Neural crest cell (in vitro differentiated cells): Measurements from ENCODE around the gene ZFAND2A. TPM values are rescaled to one million over a fixed set of nuclear protein-coding genes. Genes with fewer than 3 reads are reported as not detected.

Experiments
- DNase-seq: peaks from one replicate; pipeline ENCODE4 v3.0.0; 2021; ENCODE audit warnings: low read depth, mixed read lengths, low spot score
- H3K27ac Mint-ChIP-seq: one replicate; pipeline ENCODE4 v1.8.0; 2021; ENCODE audit warnings: mild to moderate bottlenecking, mixed read lengths; ENCODE audit not compliant: unreplicated experiment
- H3K27me3 Mint-ChIP-seq: 2 replicates; pipeline ENCODE4 v1.8.0; 2021; ENCODE audit warnings: low read depth, mild to moderate bottlenecking, mixed read lengths
- H3K36me3 Mint-ChIP-seq: 2 replicates; pipeline ENCODE4 v1.8.0; 2021; ENCODE audit warnings: low read depth, mild to moderate bottlenecking, mixed read lengths
- H3K4me1 Mint-ChIP-seq: 2 replicates; pipeline ENCODE4 v1.8.0; 2021; ENCODE audit warnings: mixed read lengths
- H3K4me3 Mint-ChIP-seq: one replicate; pipeline ENCODE4 v1.8.0; 2021; ENCODE audit warnings: mild to moderate bottlenecking, mixed read lengths
- H3K9me3 Mint-ChIP-seq: 2 replicates; pipeline ENCODE4 v1.8.0; 2021; ENCODE audit warnings: mixed read lengths
- total RNA-seq: library from RNA; stranded (reverse); gene quantifications from 2 replicates; pipeline ENCODE4 v1.2.1, GENCODE V29; 2021
- TF ChIP-seq, protein P1 (sequence below): fragments of 200-600 bp; sonication (generic); conservative IDR thresholded peaks from 2 replicates; pipeline ENCODE4 v1.5.0; 2021; ENCODE audit warnings: antibody characterized with exemption, mild to moderate bottlenecking

ZFAND2A gene
- total RNA-seq, 1 donor from 2014 or later = 13.6 TPM

DNA sequence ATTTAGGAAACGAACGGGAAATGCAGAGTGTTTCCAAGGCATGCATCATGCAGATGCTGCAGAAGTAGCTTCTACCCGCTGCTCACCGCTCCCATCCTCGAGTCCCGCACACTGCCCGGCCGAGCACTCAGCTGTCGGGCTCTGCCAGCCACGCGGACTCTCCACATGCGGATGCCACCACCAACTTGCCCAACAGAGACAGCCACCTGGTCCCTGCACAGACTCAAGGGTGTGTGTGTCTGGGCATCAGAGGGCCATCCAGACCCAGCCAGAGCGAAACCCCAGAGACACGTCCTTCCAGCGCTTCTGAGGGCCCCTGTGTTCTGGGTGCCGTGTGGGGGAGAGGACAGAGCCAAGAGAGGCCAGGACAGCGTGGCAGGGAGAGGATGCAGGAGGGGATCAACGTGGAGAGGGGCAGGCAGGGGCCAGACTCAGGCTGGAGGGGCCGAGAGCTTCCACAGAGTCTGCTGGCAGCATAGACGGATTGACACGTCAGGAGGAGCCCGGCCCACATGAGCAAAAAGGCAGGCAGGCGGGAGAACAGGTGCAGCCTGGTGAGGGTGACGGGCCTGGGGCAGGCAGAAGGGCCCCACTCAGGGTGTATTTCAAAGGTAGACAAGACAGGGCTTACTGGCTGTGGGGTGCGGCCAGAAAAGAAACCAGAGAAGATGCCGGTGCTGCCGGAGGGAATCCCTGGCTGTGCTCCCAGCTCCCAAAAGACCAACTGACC lies 53.8 kb downstream of the ZFAND2A start:
- TF ChIP-seq, protein P1, sequence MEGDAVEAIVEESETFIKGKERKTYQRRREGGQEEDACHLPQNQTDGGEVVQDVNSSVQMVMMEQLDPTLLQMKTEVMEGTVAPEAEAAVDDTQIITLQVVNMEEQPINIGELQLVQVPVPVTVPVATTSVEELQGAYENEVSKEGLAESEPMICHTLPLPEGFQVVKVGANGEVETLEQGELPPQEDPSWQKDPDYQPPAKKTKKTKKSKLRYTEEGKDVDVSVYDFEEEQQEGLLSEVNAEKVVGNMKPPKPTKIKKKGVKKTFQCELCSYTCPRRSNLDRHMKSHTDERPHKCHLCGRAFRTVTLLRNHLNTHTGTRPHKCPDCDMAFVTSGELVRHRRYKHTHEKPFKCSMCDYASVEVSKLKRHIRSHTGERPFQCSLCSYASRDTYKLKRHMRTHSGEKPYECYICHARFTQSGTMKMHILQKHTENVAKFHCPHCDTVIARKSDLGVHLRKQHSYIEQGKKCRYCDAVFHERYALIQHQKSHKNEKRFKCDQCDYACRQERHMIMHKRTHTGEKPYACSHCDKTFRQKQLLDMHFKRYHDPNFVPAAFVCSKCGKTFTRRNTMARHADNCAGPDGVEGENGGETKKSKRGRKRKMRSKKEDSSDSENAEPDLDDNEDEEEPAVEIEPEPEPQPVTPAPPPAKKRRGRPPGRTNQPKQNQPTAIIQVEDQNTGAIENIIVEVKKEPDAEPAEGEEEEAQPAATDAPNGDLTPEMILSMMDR = no peak
- Mint-ChIP-seq H3K27me3 (no peaks in the 10 kb centered on the region), H3K9me3 (no peaks in the 10 kb centered on the region), H3K36me3 (no peaks in the 10 kb centered on the region), H3K27ac (no peak overlapping the region), H3K4me1 (peaks cover 11% of the 10 kb centered on the region), H3K4me3 (no peak overlapping the region)
- DNase-seq = no peak

DNA sequence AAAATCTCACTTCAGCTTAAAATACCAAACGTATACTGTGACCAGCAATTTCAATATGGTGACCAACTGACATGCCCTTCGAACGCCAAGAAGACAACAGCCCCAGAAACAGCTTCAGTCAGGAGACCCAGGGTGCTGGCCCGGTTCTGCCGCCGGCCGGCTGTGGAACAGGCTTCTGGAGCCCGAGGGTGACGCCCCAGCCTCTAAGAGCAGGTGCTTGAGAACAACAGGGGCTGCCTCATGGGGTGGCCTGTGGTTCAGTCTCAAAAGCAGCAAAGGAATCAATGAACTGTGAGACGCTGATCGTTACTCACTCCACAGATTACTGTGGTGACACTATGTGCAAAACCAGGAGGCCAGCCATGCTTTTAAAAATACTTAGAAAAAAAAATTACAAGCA lies 54.8 kb downstream of the ZFAND2A start:
- DNase-seq = no peak
- H3K4me3 Mint-ChIP-seq = no peak overlapping the region
- TF ChIP-seq, protein P1 = no peak
- peaks cover 11% of the 10 kb centered on the region for H3K4me1 Mint-ChIP-seq
- H3K9me3 Mint-ChIP-seq = no peaks in the 10 kb centered on the region
- H3K27ac Mint-ChIP-seq = no peak overlapping the region
- H3K36me3 Mint-ChIP-seq = no peaks in the 10 kb centered on the region
- no peaks in the 10 kb centered on the region for H3K27me3 Mint-ChIP-seq

DNA sequence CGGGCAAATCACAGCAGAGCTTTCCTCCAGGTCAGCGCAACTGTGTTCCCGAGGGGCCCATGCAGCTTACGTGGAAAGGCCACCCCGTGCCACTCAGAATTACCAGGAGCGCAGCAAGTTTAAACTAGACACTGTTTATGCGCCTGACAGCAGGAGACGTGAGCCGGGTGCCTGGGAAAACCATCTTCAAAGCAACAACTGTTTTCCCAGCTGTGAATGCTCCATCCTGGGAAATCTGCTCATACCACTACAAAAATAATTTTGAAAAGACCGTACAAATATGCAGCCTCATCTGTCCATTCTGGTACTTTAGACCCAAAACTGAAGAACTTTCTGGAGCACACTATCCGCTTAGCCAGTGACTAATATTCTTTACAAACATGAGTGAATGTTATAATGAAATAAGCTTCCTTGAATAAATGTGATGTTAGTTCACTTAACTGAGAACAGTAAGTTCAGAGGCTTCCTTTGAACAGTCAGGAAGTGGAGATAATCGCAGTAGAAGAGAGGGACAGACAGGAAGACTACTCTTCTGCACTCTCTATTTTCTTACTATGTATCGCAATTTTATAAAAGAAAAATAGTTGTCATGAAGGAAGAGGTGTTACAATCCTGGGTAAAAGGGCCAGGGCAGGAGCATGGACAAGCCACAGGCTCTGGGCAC lies 55.3 kb downstream of the ZFAND2A start:
- H3K27me3 Mint-ChIP-seq = no peaks in the 10 kb centered on the region
- TF ChIP-seq, protein P1 = no peak
- no peaks in the 10 kb centered on the region for H3K36me3 Mint-ChIP-seq
- H3K4me1 Mint-ChIP-seq = peaks cover 11% of the 10 kb centered on the region
- H3K9me3 Mint-ChIP-seq = no peaks in the 10 kb centered on the region
- H3K27ac Mint-ChIP-seq = no peak overlapping the region
- no peak overlapping the region for H3K4me3 Mint-ChIP-seq
- no peak for DNase-seq

DNA sequence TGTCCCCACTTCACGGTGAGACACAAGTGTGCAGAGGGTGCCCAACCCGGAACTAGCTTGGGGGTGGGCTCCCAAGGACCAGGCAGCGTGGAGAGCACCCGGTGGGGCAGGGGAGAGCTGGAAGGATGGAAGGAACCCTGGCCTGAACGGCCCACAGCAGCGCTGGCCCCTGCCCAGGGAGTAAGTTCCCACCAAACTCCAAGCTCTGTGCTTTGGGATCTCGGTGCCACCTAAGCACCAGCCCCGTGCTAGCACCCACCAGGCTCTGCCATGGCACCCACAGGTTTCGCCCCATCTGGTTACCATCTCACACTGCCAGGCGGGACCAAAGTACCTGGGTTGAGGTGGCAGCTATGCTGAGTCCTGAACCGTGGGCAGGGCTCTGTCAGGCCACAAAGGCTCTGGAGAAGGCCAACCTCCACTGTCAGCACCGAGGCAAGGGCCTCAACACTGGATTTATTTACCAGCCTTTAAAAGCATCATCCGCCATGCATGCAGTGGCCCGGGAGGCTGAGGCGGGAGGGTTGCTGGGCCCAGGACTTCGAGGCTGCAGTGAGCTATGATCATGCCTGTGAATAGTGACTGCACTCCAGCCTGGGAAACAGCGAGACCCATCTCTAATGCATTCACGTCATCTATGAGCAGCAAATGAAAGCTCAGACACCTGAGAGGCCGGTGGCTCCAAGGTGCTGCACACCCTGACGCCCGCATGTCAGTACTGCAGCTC lies 56.0 kb downstream of the ZFAND2A start:
- peaks cover 11% of the 10 kb centered on the region for H3K4me1 Mint-ChIP-seq
- no peaks in the 10 kb centered on the region for H3K9me3 Mint-ChIP-seq
- no peak overlapping the region for H3K27ac Mint-ChIP-seq
- H3K36me3 Mint-ChIP-seq = no peaks in the 10 kb centered on the region
- H3K27me3 Mint-ChIP-seq = no peaks in the 10 kb centered on the region
- TF ChIP-seq, protein P1 = no peak
- DNase-seq = no peak
- H3K4me3 Mint-ChIP-seq = no peak overlapping the region

DNA sequence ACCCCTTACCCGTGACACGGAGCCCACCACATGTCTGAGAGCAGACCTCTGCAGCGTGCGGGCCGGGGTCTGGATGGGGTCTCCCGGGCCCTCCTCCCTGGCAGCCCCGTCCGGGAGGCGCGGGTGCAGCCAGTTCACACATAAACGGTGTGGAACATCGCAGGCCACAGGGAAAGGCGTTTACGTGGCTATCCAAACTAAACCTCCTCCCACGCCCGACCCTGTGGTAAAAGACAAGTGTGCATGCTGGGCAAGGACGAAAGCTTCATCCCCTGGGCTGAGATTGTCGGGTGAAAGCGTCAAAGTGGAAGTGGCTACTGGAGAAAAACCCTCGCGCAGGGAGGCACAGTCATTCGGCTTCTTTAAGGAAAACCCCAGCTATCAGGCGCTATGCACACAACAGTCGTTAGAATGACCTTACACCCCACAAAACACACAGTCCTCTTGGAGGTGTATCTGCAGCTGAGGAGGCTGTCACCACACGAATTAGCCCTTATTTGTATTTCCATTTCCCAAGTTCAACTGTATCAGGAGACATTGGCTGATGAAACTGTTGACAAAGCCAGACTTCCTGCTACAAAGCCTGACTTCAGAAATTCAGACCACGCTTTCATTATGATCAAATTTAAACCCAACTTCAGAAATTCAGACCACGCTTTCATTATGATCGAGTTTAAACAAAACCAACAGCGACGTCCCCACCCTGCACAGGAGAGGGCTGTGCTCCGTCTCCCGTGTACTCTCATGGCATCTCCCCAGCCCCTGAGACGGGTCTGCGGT lies 56.8 kb downstream of the ZFAND2A start:
- TF ChIP-seq, protein P1 = no peak
- Mint-ChIP-seq H3K27ac (no peak overlapping the region), H3K27me3 (no peaks in the 10 kb centered on the region), H3K4me1 (peaks cover 11% of the 10 kb centered on the region), H3K4me3 (no peak overlapping the region), H3K36me3 (peaks cover 2% of the 10 kb centered on the region), H3K9me3 (no peaks in the 10 kb centered on the region)
- no peak for DNase-seq
